Activated CD8-positive, alpha-beta T cell treated with anti-CD3 and anti-CD28 coated beads for 36 hours (primary cell): ENCODE measurements around the gene NRF1. TPM values are rescaled to one million over a fixed set of nuclear protein-coding genes. Genes with fewer than 3 reads are reported as not detected.

Experiments
- ATAC-seq: fragments of 200-7000 bp; cut with Tn5 transposase; one replicate; pipeline ENCODE4 v1.10.0; 2021; ENCODE audit warnings: mild to moderate bottlenecking, moderate library complexity
- CTCF ChIA-PET: fragments of 350-600 bp; sonication (Branson Sonifier 250); formaldehyde crosslinking; loops from one replicate; lab custom pipeline; 2021; ENCODE audit warnings: antibody characterized with exemption; lab: Charles Lee
- POLR2A ChIA-PET: fragments of 350-600 bp; sonication (Branson Sonifier 250); formaldehyde crosslinking; loops from one replicate; lab custom pipeline; 2021; ENCODE audit warnings: antibody characterized with exemption; lab: Charles Lee
- DNase-seq: peaks from one replicate; pipeline ENCODE4 v3.0.0-alpha.2; 2020
- H3K27ac Mint-ChIP-seq: one replicate; pipeline ENCODE4 v1.8.0; 2021; ENCODE audit warnings: mild to moderate bottlenecking, mixed read lengths
- H3K27me3 Mint-ChIP-seq: one replicate; pipeline ENCODE4 v1.8.0; 2021; ENCODE audit warnings: mixed read lengths
- H3K36me3 Mint-ChIP-seq: one replicate; pipeline ENCODE4 v1.8.0; 2021; ENCODE audit warnings: low read depth, mixed read lengths
- H3K4me1 Mint-ChIP-seq: one replicate; pipeline ENCODE4 v1.8.0; 2021; ENCODE audit warnings: low read depth, mixed read lengths
- H3K4me3 Mint-ChIP-seq: one replicate; pipeline ENCODE4 v1.8.0; 2021; ENCODE audit warnings: mild to moderate bottlenecking, moderate library complexity, mixed read lengths
- H3K9me3 Mint-ChIP-seq: one replicate; pipeline ENCODE4 v1.8.0; 2021; ENCODE audit warnings: mixed read lengths
- intact Hi-C: fragments of 100-400 bp; cut with micrococcal nuclease; formaldehyde crosslinking; loops from one replicate; pipeline ENCODE4 v1.10.0; 2022
- total RNA-seq, 2 experiments: library from RNA; stranded (reverse); gene quantifications; one replicate each; pipeline ENCODE4 v1.2.3, GENCODE V29; 2021
- TF ChIP-seq, protein P1 (sequence below): fragments of 200-600 bp; IDR thresholded peaks from one replicate; pipeline ENCODE4 v1.8.0; 2022; ENCODE audit warnings: antibody characterized with exemption, mild to moderate bottlenecking

NRF1 gene
- total RNA-seq, 2 experiments from 2014 or later, result 23.3 to 23.9 TPM

GRCh38 chr7:129707910-129708499 is 96.5 kb downstream of the NRF1 start:
- intact Hi-C loops, result no loop called here
- ChIA-PET POLR2A (no interaction called here), CTCF (interaction anchor here (1.0 kb wide), 1 partner anchor 25 kb away, joined by 3 read pairs; no protein-coding TSS in a partner anchor)
- TF ChIP-seq, protein P1, sequence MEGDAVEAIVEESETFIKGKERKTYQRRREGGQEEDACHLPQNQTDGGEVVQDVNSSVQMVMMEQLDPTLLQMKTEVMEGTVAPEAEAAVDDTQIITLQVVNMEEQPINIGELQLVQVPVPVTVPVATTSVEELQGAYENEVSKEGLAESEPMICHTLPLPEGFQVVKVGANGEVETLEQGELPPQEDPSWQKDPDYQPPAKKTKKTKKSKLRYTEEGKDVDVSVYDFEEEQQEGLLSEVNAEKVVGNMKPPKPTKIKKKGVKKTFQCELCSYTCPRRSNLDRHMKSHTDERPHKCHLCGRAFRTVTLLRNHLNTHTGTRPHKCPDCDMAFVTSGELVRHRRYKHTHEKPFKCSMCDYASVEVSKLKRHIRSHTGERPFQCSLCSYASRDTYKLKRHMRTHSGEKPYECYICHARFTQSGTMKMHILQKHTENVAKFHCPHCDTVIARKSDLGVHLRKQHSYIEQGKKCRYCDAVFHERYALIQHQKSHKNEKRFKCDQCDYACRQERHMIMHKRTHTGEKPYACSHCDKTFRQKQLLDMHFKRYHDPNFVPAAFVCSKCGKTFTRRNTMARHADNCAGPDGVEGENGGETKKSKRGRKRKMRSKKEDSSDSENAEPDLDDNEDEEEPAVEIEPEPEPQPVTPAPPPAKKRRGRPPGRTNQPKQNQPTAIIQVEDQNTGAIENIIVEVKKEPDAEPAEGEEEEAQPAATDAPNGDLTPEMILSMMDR, result no peak
- H3K4me3 Mint-ChIP-seq, result no peak overlapping the region
- peaks cover 19% of the 10 kb centered on the region for H3K36me3 Mint-ChIP-seq
- no peak for DNase-seq
- peak; percentile 47 for ATAC-seq
- H3K27ac Mint-ChIP-seq, result no peak overlapping the region
- H3K4me1 Mint-ChIP-seq, result peaks cover 14% of the 10 kb centered on the region
- no peaks in the 10 kb centered on the region for H3K9me3 Mint-ChIP-seq
- no peaks in the 10 kb centered on the region for H3K27me3 Mint-ChIP-seq

DNA sequence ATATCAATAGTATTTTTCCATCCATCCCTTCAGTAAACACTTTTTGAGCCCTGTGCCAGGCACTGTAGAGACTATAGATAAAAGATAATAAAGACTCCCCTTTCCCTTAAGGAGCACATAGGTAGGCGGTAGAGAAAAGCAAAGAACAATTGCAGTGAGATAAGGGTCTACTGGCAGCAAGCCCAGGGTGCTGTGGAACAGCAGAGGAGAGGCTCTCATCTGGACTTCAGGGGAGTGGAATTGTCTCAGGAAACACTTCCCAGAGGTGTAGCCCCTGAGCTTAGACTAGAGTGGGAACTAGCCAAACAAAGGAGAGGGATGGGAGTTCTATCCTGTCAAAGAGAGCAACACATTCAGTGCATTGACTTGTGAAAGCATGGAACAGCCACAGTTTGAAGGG is 102.0 kb downstream of the NRF1 start:
- TF ChIP-seq, protein P1, result no peak
- CTCF ChIA-PET, result no interaction called here

GRCh38 chr7:129714514-129715063 is 103.1 kb downstream of the NRF1 start:
- Mint-ChIP-seq H3K9me3 (no peaks in the 10 kb centered on the region), H3K36me3 (peaks cover 21% of the 10 kb centered on the region), H3K4me3 (no peak overlapping the region), H3K4me1 (peaks cover 2% of the 10 kb centered on the region), H3K27me3 (no peaks in the 10 kb centered on the region), H3K27ac (no peak overlapping the region)
- ChIA-PET CTCF (interaction anchor here (0.7 kb wide), 1 partner anchor 296 kb away, joined by 3 read pairs; no protein-coding TSS in a partner anchor), POLR2A (no interaction called here)
- TF ChIP-seq, protein P1, result no peak
- DNase-seq, result no peak
- intact Hi-C loops, result no loop called here
- ATAC-seq, result no peak

More for the DNA sequence above, 102.0 kb downstream of the NRF1 start:
- H3K27ac Mint-ChIP-seq, result no peak overlapping the region
- no peak overlapping the region for H3K4me3 Mint-ChIP-seq
- H3K4me1 Mint-ChIP-seq, result no peaks in the 10 kb centered on the region
- H3K36me3 Mint-ChIP-seq, result peaks cover 20% of the 10 kb centered on the region
- no peaks in the 10 kb centered on the region for H3K9me3 Mint-ChIP-seq
- intact Hi-C loops, result no loop called here
- POLR2A ChIA-PET, result no interaction called here
- DNase-seq (no peak), ATAC-seq (no peak)
- no peaks in the 10 kb centered on the region for H3K27me3 Mint-ChIP-seq

DNA sequence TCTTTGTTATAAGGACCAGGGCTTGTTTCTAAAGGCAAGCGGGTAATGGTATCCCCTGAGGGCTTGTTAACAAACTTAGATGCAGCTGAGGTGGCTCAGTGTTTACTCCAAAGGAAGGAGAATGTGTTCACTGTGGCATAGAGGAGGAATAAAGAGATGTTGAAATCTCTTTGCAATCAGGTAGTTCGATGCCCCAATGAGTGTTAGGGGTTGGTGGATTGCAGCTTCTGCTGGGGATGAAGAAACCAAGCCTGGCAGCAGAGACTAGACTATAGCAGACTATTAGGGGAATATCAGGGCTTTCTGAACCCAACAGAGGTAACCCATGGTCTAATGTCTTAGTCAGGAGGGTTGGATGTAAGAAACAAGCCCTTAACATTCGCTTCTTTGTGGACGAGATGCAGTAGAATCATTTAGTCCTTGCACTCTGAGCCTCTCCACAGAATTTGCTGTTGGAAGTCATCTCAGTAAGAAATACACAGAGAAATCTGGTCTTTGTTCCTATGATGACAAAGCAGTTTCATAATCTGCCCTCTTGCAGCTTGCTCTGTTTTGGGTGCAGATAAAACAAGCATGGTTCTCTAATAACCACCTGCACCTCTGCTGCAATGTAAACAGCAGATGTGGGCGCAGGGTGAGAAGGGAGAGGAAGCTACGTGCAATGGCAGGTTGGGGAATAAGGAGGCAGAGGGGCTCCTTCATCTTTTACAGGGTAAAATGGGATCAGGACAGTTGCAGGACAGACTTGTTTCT is 108.6 kb downstream of the NRF1 start:
- DNase-seq (no peak), ATAC-seq (no peak)
- Mint-ChIP-seq H3K4me1 (peaks cover 4% of the 10 kb centered on the region), H3K36me3 (peaks cover 35% of the 10 kb centered on the region), H3K9me3 (no peaks in the 10 kb centered on the region), H3K27ac (no peak overlapping the region), H3K27me3 (no peaks in the 10 kb centered on the region), H3K4me3 (no peak overlapping the region)
- intact Hi-C loops, result no loop called here
- ChIA-PET POLR2A (interaction anchor here (1.0 kb wide), 1 partner anchor 11 kb away, joined by 3 read pairs; no protein-coding TSS in a partner anchor), CTCF (interaction anchor here (1.9 kb wide), 1 partner anchor 12 kb away, joined by 5 read pairs; no protein-coding TSS in a partner anchor)
- TF ChIP-seq, protein P1, result no peak
